ENCODE results near the gene CCND1. TPM values are rescaled to one million over a fixed set of nuclear protein-coding genes. Genes with fewer than 3 reads are reported as not detected.

Gene CCND1
- total RNA-seq, 3 donors from 2014 or later (not counting 1 experiment from before 2014, with no cell fraction given): 1.4 to 2.3 (median 2.3) TPM

- DNase-seq: no peak
- Histone ChIP-seq H3K27ac (ENCODE audit: low read length) (no peak overlapping the region), H3K4me1 (ENCODE audit: control insufficient read depth, insufficient read depth, low read length) (no peaks in the 10 kb centered on the region), H3K4me3 (ENCODE audit: low read length) (no peak overlapping the region), H3K27me3 (ENCODE audit: control insufficient read depth, insufficient read depth, low read length) (no peaks in the 10 kb centered on the region), H3K36me3 (ENCODE audit: control insufficient read depth, insufficient read depth, low read length) (peaks cover 20% of the 10 kb centered on the region), H3K9me3 (ENCODE audit: control insufficient read depth, insufficient read depth, low read length) (no peaks in the 10 kb centered on the region)
- WGBS (ENCODE audit: insufficient coverage): 96% methylated on average over 17 of the region's 17 CpGs
- Mint-ChIP-seq H3K27me3 (ENCODE audit: low read depth in 2 of 2) (no peaks in the 10 kb centered on the region), H3K4me3 (no peak overlapping the region), H3K4me1 (no peaks in the 10 kb centered on the region), H3K27ac (no peak overlapping the region), H3K36me3 (no peaks in the 10 kb centered on the region), H3K9me3 (no peaks in the 10 kb centered on the region)
- TF ChIP-seq CTCF (IDR thresholded peaks at IDR 0.05): no peak
- intact Hi-C loops (cut with micrococcal nuclease): no loop called here
- no peak for ATAC-seq
Observed at GRCh38 chr11:69664103-69664775, 23.3 kb downstream of the CCND1 start.

- no peak overlapping the region for H3K4me3 Mint-ChIP-seq
- ATAC-seq (no peak), DNase-seq (no peak)
- no peaks in the 10 kb centered on the region for H3K36me3 Mint-ChIP-seq
- H3K4me1 ChIP-seq (ENCODE audit: control insufficient read depth, insufficient read depth, low read length): no peaks in the 10 kb centered on the region
- H3K36me3 ChIP-seq (ENCODE audit: control insufficient read depth, insufficient read depth, low read length): peaks cover 23% of the 10 kb centered on the region
- intact Hi-C loops (cut with micrococcal nuclease): no loop called here
- H3K9me3 ChIP-seq (ENCODE audit: control insufficient read depth, insufficient read depth, low read length): no peaks in the 10 kb centered on the region
- H3K27ac ChIP-seq (ENCODE audit: low read length): no peak overlapping the region
- H3K4me1 Mint-ChIP-seq: no peaks in the 10 kb centered on the region
- no peaks in the 10 kb centered on the region for H3K27me3 ChIP-seq (ENCODE audit: control insufficient read depth, insufficient read depth, low read length)
- no peaks in the 10 kb centered on the region for H3K9me3 Mint-ChIP-seq
- TF ChIP-seq CTCF (IDR thresholded peaks at IDR 0.05): no peak
- no peak overlapping the region for H3K4me3 ChIP-seq (ENCODE audit: low read length)
- no peak overlapping the region for H3K27ac Mint-ChIP-seq
- WGBS (ENCODE audit: insufficient coverage): 94% methylated on average over 8 of the region's 8 CpGs
- H3K27me3 Mint-ChIP-seq (ENCODE audit: low read depth in 2 of 2): no peaks in the 10 kb centered on the region
Observed at GRCh38 chr11:69664901-69665300, 23.9 kb downstream of the CCND1 start.

GRCh38 chr11:69665669-69666068 is 24.7 kb downstream of the CCND1 start:
- Mint-ChIP-seq H3K9me3 (no peaks in the 10 kb centered on the region), H3K27ac (no peak overlapping the region), H3K4me1 (peaks cover 5 to 6% of the 10 kb centered on the region in 2 donors), H3K27me3 (ENCODE audit: low read depth in 2 of 2) (no peaks in the 10 kb centered on the region), H3K36me3 (no peaks in the 10 kb centered on the region), H3K4me3 (no peak overlapping the region)
- Histone ChIP-seq H3K4me1 (ENCODE audit: control insufficient read depth, insufficient read depth, low read length) (no peaks in the 10 kb centered on the region), H3K27me3 (ENCODE audit: control insufficient read depth, insufficient read depth, low read length) (no peaks in the 10 kb centered on the region), H3K9me3 (ENCODE audit: control insufficient read depth, insufficient read depth, low read length) (no peaks in the 10 kb centered on the region), H3K4me3 (ENCODE audit: low read length) (no peak overlapping the region), H3K36me3 (ENCODE audit: control insufficient read depth, insufficient read depth, low read length) (peaks cover 23% of the 10 kb centered on the region), H3K27ac (ENCODE audit: low read length) (no peak overlapping the region)
- TF ChIP-seq CTCF (IDR thresholded peaks at IDR 0.05): no peak
- DNase-seq (no peak), ATAC-seq (no peak)
- intact Hi-C loops (cut with micrococcal nuclease): no loop called here
- WGBS (ENCODE audit: insufficient coverage): 97% methylated on average over 11 of the region's 11 CpGs

- no peaks in the 10 kb centered on the region for H3K4me1 ChIP-seq (ENCODE audit: control insufficient read depth, insufficient read depth, low read length)
- intact Hi-C loops (cut with micrococcal nuclease): no loop called here
- Mint-ChIP-seq H3K36me3 (no peaks in the 10 kb centered on the region), H3K9me3 (no peaks in the 10 kb centered on the region), H3K4me3 (no peak overlapping the region), H3K27me3 (ENCODE audit: low read depth in 2 of 2) (no peaks in the 10 kb centered on the region), H3K27ac (no peak overlapping the region), H3K4me1 (peaks cover 6% of the 10 kb centered on the region in 2 donors)
- H3K27ac ChIP-seq (ENCODE audit: low read length): no peak overlapping the region
- WGBS (ENCODE audit: insufficient coverage): 98% methylated on average over 14 of the region's 14 CpGs
- no peak for TF ChIP-seq CTCF (IDR thresholded peaks at IDR 0.05)
- no peak overlapping the region for H3K4me3 ChIP-seq (ENCODE audit: low read length)
- ATAC-seq (no peak), DNase-seq (no peak)
- peaks cover 23% of the 10 kb centered on the region for H3K36me3 ChIP-seq (ENCODE audit: control insufficient read depth, insufficient read depth, low read length)
- no peaks in the 10 kb centered on the region for H3K27me3 ChIP-seq (ENCODE audit: control insufficient read depth, insufficient read depth, low read length)
- H3K9me3 ChIP-seq (ENCODE audit: control insufficient read depth, insufficient read depth, low read length): no peaks in the 10 kb centered on the region
Observed at GRCh38 chr11:69666261-69666660, 25.3 kb downstream of the CCND1 start.
